ENCODE measurements around the gene CENPA.
A peak's percentile ranks its signal among the peaks of the same experiment; 100 is the strongest.

CENPA gene

DNA sequence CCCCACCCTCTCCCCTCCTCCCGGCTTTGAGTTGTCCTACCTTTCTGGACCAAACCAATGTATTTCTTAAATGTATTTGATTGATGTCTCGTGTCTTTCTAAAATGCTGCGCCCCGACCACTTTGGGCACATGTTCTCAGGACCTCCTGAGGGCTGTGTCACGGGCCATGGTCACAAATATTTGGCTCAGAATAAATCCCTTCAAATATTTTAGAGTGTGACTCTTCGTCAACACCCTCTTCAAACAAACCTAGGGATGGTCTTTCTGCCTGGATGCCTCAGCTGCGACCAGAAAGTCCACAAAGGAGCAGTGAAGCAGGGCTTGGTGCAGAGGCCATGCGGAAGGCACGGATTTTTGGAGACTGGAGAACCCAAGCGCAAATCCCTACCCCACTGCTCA lies 22.8 kb upstream of the CENPA start:
- DNase-seq, result no peak

DNA sequence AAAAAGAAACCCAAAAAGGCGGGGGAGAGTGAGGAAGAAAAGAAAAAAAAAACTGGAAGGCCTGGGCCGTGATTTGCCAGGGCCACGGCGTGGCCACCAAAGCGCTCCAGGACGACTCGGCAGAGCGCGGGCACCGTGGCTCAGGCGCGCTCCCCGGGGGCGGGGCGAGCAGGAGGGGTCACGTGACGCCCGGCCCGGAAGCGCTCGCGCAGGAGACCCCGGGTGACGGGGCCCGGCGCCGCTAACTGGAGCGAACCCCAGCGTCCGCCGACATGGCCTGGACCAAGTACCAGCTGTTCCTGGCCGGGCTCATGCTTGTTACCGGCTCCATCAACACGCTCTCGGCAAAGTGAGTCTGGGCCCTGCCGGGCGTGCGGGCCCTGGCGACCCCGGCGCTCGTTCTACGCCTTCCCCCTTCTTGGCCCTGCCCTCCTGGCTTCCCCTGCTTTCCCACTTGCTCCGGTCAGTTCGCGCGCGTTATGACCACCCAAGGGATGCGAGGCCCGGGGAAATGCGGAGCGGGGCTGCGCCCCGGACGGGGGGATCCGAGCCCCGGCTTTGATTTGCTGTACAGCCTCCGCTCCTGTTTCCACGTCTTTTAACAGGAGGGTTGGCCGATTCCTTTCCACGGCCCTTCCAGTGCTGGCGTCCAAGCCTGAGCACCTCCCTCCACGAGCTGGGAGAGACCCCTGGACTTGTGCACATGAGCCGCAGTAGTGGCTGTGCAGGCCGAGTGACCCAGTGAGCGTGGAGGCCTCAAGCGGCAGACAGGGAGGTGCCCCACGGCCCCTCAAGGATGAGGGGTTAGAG lies 21.6 kb upstream of the CENPA start, which contains the start of gene SLC35F6:
SLC35F6 (plus strand) TSS at position 207 of the 810 bp plus-strand sequence; CDS start at position 273, 66 bp downstream.
- DNase-seq, result peak; percentile 37

DNA sequence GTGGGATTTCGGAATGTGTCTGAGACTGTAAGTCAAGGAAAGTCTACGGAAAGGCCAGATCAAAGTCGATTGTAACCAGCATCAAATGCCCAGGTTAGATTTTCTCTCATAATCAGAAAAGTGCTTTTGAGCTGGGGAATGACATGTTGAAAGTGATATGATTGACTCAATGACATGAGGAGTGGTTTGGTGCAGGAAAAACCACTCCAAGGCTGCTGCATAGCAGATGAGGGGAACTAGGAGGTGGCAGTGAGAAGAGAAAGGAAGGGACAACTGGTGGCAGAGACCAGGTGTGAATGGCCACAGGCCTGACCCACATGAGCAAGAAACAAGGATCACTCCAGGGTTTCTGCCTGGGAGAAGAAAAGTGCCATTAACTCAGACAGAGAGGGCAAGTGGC lies 20.9 kb upstream of the CENPA start:
- DNase-seq, result no peak

DNA sequence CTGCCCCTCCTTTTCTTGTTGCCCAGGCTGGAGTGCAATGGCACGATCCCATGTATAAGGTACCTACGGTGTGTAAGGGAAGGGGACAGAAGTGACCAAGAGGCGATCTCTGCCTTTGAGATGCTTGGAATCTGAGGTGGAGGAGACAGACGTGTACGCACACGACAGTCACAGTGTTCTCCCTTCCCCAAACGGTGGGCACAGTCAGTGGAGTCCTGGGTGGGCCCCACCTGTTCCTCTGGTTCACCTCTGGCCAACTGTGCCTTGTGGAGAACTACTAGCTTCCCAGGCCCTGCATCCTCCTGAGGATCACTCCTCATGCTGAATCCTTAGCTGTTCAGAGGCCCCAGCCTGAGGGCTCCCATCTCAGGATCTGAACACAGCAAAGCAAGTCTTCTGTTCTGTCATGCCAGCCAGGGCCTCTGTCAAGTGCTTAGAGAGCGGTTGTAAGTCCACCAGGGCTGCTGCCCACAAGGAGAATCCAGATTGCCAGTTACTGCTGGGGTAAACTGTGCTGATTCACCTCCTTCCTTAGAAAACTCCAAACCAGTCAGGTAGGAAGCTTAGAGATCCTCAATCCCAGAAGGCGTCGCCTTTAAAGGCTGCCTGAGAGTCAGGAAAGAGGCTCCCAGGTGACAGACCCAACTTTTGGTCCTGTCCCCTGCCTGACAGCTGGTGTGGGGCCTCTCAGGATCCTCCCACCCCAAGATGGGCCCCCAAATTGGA lies 20.2 kb upstream of the CENPA start:
- no peak for DNase-seq

- no peak for DNase-seq
Measured at GRCh38 chr2:26767129-26767528, 18.7 kb upstream of the CENPA start.

DNA sequence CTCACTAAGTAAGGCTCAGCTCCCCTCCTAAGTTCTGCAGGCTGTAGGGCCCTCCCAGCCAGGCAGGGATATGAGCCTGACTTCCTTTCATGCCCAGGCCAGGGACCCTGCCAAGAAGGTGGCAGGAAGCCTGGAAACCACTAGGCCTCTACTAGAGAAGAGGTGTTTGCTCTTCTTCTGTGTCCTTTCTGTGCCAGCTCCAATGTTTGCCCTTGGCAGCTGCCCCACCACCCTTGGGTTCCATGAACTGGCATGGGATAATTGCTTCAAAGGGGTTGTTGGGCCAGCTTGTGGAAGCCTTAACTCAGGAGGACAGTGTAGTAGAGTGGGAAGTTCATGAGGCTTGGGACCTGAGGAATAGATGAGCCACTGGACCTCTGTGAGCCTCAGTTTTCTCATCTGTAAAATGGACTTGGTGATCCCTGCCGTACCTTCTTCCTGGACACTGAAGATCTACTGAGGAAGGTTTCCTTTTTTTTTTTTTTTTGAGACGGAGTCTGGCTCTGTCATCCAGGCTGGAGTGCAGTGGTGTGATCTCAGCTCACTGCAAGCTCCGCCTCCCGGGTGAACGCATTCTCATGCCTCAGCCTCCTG lies 17.9 kb upstream of the CENPA start:
- DNase-seq, result no peak

DNA sequence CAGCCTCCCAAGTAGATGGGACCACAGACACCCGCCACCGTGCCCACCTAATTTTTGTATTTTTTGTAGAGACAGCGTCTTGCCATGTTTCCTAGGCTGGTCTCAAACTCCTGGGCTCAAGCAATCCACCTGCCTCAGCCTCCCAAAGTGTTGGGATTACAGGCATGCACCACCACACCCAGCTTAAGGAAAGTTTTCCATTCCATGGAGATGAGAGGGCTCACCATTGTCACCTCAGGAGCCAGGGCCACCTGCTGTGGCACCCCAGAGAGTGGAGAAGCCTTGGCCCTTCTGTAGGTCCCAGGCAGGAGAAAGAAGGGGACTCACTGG lies 17.1 kb upstream of the CENPA start:
- DNase-seq, result no peak

DNA sequence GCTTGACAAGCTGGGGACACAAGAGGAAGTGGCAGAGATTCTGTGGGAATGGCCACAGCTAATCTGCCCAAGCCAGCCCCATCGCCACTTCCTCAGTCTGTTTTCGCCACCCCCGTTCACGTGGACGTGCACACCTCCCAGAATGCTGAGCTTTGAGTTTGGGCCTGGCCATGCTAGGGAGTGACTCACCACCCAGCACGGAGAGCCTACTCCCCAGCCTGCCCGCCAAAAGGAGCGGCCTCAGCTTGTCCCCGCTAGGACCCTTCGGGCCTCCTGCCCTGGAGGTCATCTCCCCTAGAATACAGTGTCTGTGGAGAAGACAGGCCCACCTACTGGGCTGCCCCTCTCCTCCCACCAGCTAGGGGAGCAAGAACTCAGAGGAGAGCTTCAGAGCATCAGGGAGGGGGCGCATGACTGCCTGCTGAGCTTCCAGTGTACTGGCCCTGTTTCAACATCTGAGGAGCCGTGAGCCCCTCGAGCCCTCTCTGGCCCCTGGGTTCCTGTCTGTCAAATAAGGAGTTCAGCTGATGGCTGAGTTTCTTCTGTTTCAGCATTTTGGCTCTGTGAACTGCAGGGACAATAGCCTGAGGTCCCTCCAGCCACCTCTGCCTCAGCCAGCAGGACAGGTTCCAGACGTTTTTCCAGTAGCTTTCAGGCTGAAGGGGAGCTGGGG lies 16.6 kb upstream of the CENPA start:
- DNase-seq, result no peak

- DNase-seq, result no peak
Measured at GRCh38 chr2:26770986-26771586, 14.8 kb upstream of the CENPA start.

DNA sequence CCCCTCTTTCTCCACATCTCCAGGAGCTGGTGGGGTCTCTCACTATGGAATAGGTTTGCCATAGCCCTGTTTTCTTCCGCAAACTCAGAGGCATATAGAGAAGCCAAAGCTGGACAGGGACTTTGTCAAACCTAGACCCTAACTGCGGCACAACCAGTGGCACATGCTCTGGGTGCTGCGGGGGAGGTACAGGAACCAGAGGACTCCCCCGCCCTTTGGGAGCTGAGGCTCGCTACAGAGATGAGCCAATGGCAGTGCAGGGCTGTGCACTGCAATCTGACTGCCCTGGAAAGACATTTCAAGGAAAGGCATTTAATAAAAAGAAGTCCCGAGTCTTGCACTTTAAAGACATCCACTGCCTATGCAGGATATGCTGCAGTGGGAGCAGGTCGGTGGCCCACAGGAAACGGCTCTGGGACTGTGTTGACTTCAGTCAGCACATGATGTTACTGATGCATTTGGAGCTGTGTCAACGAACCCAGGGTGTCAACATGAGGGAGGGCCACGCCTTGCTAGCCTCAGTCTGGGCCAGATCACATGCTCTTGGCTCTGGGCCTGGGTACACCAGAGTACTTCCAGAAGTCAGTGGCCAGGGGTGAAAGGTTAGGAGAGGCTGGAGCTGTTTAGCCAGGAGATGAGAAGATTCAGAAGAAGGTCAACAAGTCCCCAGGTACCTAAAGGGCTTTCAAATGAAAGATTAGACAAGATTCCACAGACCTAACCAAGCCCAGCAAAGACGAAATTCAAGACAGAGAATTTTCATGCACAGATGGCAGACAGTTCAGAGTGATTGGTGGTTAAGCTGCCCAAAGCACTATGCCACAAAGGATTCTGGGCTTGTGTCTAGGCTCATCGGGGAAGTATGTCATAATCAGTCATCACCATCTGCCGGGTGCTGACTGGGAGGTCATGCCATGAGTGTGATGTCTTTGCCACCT lies 13.5 kb upstream of the CENPA start:
- DNase-seq, result no peak

DNA sequence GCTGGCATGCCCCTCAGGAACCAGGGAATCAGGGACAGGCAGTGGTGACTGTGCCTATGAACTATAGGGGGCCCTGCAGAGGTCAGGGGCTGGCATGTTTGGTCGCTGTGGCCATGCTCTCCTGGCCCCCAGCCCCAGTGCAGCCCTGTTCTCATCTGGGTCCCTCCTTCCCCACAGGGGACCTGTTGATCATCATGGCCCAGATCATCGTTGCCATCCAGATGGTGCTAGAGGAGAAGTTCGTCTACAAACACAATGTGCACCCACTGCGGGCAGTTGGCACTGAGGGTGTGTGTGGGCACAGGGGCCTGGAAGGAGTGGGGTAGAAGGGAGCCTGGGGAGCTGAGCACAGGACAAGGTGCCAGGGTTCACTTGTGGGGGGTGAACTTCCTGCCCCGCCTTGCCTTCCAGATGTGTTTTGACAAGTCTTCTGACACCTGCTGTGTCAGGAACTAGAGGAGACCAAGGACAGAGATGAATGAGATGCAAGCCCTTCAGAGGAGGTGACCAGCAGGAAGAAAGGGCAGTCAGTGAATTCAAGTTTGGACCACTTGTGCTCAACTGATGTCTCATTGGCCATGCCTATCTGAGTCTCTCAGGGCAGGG lies 9.6 kb upstream of the CENPA start:
- DNase-seq, result no peak

- DNase-seq, result no peak
Measured at GRCh38 chr2:26778098-26778497, 7.8 kb upstream of the CENPA start.

- DNase-seq, result no peak
Measured at GRCh38 chr2:26778507-26778906, 7.3 kb upstream of the CENPA start.

- DNase-seq, result no peak
Measured at GRCh38 chr2:26780203-26780760, 5.6 kb upstream of the CENPA start.

DNA sequence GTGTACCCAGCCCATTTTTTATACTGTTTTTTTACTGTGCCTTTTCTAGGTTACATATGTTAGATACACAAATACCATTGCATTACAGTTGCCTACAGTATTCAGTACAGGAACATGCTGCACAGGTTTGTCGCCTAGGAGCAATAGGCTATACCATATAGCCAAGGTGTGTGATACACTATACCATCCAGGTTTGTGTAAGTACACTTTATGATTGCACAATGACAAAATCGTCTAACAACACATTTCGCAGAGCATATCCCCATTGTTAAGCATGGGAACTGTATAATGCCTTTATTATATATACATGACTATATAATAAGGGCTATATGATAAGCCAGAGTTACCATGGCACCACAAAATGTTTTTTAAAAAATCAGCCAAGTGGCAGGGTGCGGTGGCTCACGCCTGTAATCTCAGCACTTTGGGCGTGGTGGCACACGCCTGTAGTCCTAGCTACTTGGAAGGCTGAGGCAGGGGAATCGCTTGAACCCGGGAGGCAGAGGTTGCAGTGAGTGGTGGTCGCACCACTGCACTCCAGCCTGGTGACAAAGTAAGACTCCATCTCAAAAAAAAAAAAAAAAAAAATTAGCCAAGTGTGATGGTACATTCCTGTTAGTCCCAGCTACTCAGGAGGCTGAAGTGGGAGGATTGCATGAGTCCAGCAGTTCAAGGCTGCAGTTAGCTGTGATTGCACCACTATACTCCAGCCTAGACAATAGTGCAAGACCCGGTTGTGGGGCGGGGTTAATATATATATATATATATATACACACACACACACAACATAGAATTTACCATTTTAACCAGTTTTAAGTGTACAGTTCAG lies 2.8 kb upstream of the CENPA start:
- DNase-seq, result no peak

- DNase-seq, result no peak
Measured at GRCh38 chr2:26784570-26785234, 1.2 kb upstream of the CENPA start.

DNA sequence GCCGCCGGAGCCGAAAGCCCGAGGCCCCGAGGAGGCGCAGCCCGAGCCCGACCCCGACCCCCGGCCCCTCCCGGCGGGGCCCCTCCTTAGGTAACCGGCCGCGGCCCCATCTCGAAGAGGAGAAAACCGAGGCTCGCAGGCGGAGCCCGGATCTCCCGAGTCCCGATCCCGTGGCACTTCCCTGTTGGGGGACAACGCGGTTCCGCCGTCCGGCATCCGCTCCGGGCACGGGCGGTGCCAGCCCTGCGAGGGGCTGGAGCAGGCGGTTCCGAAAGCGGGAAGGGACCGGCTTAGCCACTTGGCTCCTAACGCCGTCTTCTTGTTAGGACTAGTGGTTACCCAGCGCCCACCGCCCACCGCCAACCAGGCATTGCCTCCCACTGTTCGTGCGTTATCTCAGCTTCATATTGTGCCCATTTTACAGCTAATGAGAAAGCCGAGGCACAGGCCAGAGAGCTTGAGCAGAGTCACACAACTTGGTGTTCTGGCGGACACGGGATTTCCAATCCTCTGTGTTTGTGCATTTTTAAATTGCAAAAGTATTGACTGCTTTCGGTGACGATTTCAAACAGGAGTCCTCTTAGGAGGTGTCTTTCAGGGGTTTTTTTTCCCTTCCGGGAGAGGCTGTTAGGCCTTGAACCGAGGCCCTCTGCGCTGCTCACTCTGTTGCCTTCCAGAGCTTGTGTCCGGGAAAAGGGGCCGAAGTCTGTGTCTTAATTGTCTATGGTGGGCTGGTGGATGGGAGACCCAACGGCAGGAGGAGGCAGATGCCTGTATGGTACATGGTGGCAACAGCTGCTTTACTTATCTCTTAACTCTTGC lies 562 bp downstream of the CENPA start:
- DNase-seq, result peak; percentile 2

DNA sequence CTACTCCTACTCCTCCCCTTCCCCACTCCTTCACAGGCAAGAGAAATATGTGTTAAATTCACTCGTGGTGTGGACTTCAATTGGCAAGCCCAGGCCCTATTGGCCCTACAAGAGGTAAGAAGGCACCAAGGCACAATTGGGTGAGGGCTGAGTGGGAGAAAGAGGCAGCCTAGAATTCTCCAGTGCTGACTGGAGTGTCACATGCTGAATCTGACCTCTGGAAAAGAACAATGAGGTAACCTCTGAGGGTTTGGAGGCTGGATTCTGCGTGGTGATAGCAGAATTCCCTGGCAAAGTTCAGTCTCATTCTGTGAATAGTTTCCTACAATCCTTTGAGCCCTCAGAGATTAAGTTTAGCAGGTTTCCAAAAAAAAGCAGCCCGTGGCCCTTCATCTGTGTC lies 6.9 kb downstream of the CENPA start:
- DNase-seq, result no peak

GRCh38 chr2:26793518-26793917 lies 7.7 kb downstream of the CENPA start:
- DNase-seq, result no peak

All from DMS79 (cell line).